Thoracic aorta (tissue), 2 donors: ENCODE results near the gene MICAL2. TPM values are rescaled to one million over a fixed set of nuclear protein-coding genes. Genes with fewer than 3 reads are reported as not detected.

ENCODE experiments used
- ATAC-seq: fragments of 150-250 bp; one replicate; pipeline ENCODE4 v1.8.0; 2017; ENCODE audit warnings: low read depth; ENCODE audit not compliant: insufficient number of reproducible peaks, low FRiP score
- DNase-seq: peaks from one replicate; pipeline ENCODE4 v3.0.0-alpha.2; 2020; ENCODE audit warnings: low spot score
- H3K27ac ChIP-seq, 2 donors: fragments of 200-600 bp; sonication (generic); 1 replicate in 1 of 2; 2 replicates in 1 of 2; pipeline ENCODE4 v1.5.1; 2016; ENCODE audit warnings: mild to moderate bottlenecking in 2 of 2, moderate library complexity in 2 of 2
- H3K27me3 ChIP-seq: fragments of 200-600 bp; sonication (generic); replicated peaks from 2 replicates; pipeline ENCODE4 v1.6.0; 2016; ENCODE audit warnings: mild to moderate bottlenecking; ENCODE audit not compliant: insufficient read depth
- H3K36me3 ChIP-seq: fragments of 200-600 bp; sonication (generic); one replicate; pipeline ENCODE4 v1.5.1; 2016
- H3K4me1 ChIP-seq, 2 donors: fragments of 200-600 bp; sonication (generic); 1 replicate in 1 of 2; 2 replicates in 1 of 2; pipeline versions ENCODE4 v1.5.1 to v1.6.0; 2016; ENCODE audit warnings: low read depth in 2 of 2, mild to moderate bottlenecking in 1 of 2; ENCODE audit not compliant: control insufficient read depth in 1 of 2
- H3K4me3 ChIP-seq: fragments of 200-600 bp; sonication (generic); 2 replicates; pipeline ENCODE4 v1.5.1; 2016; ENCODE audit warnings: mild to moderate bottlenecking
- H3K9me3 ChIP-seq: fragments of 200-600 bp; sonication (generic); 2 replicates; pipeline ENCODE4 v1.5.1; 2016
- CTCF ChIP-seq: fragments of 200-600 bp; sonication (generic); IDR thresholded peaks from one replicate; pipeline ENCODE4 v1.5.1; 2019; ENCODE audit warnings: antibody characterized with exemption
- total RNA-seq, 2 donors: library from RNA; depleted of rRNA; stranded (reverse); fragments of >200 nt; gene quantifications; one replicate each; pipeline versions ENCODE4 v1.1.0 to v1.2.3, GENCODE V29; 2016

Gene MICAL2
- total RNA-seq, 2 donors from 2014 or later: 791 to 989 TPM

DNA sequence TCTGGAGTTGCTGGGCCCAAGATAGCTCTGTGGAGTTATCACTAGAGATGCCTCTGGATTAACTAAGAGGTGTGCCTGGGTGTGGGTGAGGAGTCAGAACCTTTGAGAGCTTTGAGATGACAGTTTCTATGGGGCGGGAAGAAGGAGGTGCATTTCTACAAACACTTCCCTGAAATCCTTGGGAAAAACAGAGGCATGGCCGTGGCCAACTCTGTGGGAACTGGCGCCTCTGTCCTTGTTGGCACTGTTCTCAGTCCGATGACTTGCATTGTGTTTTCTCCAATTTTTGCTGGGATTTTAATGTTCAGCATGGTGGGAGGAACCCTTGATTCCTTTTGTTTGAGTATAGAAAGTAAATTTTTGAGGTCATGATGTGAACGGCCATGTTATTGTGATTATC, 151.2 kb downstream of the MICAL2 start:
- Histone ChIP-seq H3K4me1 (peaks cover 5 to 60% of the 10 kb centered on the region in 2 donors), H3K4me3 (no peak overlapping the region), H3K27ac (peak overlapping the region; percentile 59 to 71), H3K36me3 (peaks cover 74% of the 10 kb centered on the region), H3K27me3 (no peaks in the 10 kb centered on the region), H3K9me3 (no peaks in the 10 kb centered on the region)
- ATAC-seq: no peak
- DNase-seq: no peak
- no peak for TF ChIP-seq CTCF

DNA sequence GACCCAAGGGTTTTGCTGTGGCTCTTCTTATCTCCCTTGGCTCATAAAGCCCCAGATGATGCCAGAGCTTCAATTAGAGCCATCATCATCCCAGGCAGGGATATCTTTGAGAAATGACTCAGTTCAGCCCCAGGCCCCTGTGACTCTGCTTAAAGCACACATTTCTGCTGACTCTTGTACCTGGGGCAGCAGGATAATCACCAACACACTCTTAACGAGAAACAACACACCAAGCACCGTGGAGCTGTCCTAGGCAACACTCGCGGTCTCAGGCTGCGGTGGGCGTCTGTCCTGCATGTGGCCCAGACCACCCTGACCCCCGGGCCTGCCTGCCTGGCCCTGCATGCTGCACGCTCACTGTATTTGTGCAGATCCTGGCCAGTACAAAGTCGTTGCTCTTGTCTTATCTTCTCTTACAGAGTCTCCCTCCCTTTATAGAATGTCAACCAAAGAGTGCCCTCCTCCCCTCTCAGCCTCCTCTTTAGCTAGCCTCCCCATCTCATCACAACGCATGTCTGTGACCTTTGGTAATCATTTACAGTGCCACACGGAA, 152.8 kb downstream of the MICAL2 start:
- Histone ChIP-seq H3K4me3 (no peak overlapping the region), H3K27ac (peak overlapping the region in 1 of 2 donors; percentile 36), H3K36me3 (peaks cover 59% of the 10 kb centered on the region), H3K27me3 (no peaks in the 10 kb centered on the region), H3K9me3 (no peaks in the 10 kb centered on the region), H3K4me1 (peaks cover 5 to 60% of the 10 kb centered on the region in 2 donors)
- DNase-seq (no peak), ATAC-seq (no peak)
- TF ChIP-seq CTCF: no peak

DNA sequence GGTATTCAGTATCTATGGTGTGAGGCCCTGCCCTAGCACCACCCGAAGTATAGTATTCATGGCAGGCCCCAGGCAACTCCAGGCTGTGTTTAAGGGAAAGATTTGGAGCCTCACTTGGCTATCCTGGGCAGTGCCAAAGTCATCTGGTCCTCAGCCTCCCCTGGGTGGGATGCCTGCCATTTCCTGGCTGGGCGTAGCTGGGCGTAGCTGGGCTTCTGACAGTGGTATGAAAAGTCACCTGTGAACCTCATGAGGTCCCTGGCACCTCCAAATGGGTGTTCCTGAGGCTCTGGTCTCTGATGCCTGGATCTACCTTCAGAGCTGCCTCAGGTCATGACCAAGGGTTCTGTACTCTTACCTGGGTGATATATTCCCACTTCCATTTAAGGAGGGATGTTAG, 154.0 kb downstream of the MICAL2 start:
- H3K27ac ChIP-seq: peak overlapping the region in 1 of 2 donors; percentile 36
- TF ChIP-seq CTCF: no peak
- no peaks in the 10 kb centered on the region for H3K9me3 ChIP-seq
- H3K4me1 ChIP-seq: peaks cover 9 to 60% of the 10 kb centered on the region in 2 donors
- H3K27me3 ChIP-seq: no peaks in the 10 kb centered on the region
- H3K36me3 ChIP-seq: peaks cover 50% of the 10 kb centered on the region
- DNase-seq (no peak), ATAC-seq (no peak)
- H3K4me3 ChIP-seq: no peak overlapping the region

GRCh38 chr11:12266132-12266531, 155.7 kb downstream of the MICAL2 start:
- Histone ChIP-seq H3K36me3 (peaks cover 33% of the 10 kb centered on the region), H3K27ac (peak overlapping the region; percentile 3 to 60), H3K4me1 (peaks cover 16 to 60% of the 10 kb centered on the region in 2 donors), H3K4me3 (no peak overlapping the region), H3K9me3 (no peaks in the 10 kb centered on the region), H3K27me3 (no peaks in the 10 kb centered on the region)
- DNase-seq (no peak), ATAC-seq (no peak)
- TF ChIP-seq CTCF: no peak

DNA sequence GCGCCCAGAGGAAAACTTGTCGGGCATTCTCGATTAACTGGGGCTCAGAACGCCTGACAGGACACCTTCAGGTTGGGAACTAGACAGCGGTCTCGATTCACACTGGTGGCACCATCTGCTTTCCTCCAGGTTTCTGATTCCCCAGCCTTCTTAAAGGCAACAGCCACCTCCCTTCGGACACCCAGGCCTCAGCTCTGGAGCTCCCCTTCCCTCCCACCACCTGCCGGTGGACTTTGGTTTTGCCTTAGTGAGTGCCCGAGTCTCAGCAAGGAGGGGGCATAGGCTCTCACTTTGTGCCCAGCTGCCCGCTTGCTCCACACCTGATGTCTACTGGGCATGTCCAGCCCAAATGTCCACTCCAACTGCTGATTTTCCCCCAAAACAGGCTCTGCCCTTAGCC, 156.6 kb downstream of the MICAL2 start:
- DNase-seq: no peak
- peak; percentile 7 for TF ChIP-seq CTCF
- H3K4me3 ChIP-seq: no peak overlapping the region
- no peaks in the 10 kb centered on the region for H3K9me3 ChIP-seq
- peak overlapping the region; percentile 60 to 83 for H3K27ac ChIP-seq
- ATAC-seq: no peak
- H3K36me3 ChIP-seq: peaks cover 25% of the 10 kb centered on the region
- no peaks in the 10 kb centered on the region for H3K27me3 ChIP-seq
- H3K4me1 ChIP-seq: peaks cover 16 to 53% of the 10 kb centered on the region in 2 donors
